HepG2 (cell line): ENCODE measurements around the gene RGS11. TPM values are rescaled to one million over a fixed set of nuclear protein-coding genes. Genes with fewer than 3 reads are reported as not detected.

Source experiments
- CAMTA2 ChIP-seq: sonication (generic); formaldehyde crosslinking; IDR thresholded peaks from 2 replicates; pipeline ENCODE4 v1.4.0; 2020; ENCODE audit warnings: mild to moderate bottlenecking, missing genetic modification reagents, borderline replicate concordance
- GLMP ChIP-seq: sonication (generic); formaldehyde crosslinking; IDR thresholded peaks from 2 replicates; pipeline ENCODE4 v1.9.0; 2021; ENCODE audit warnings: missing genetic modification reagents, mild to moderate bottlenecking, borderline replicate concordance
- HNRNPL ChIP-seq: fragments of 200-400 bp; formaldehyde crosslinking; IDR thresholded peaks from 2 replicates; pipeline ENCODE4 v1.6.1; 2017; ENCODE audit warnings: mild to moderate bottlenecking, low read depth, low read length
- MEF2D ChIP-seq: sonication (generic); formaldehyde crosslinking; IDR thresholded peaks from 2 replicates; pipeline ENCODE4 v1.5.1; 2020; ENCODE audit warnings: mild to moderate bottlenecking, missing genetic modification reagents
- NFIB ChIP-seq: sonication (generic); formaldehyde crosslinking; IDR thresholded peaks from 2 replicates; pipeline ENCODE4 v1.9.0; 2021; ENCODE audit warnings: missing genetic modification reagents, mild to moderate bottlenecking, borderline replicate concordance
- ONECUT2 ChIP-seq: sonication (generic); formaldehyde crosslinking; IDR thresholded peaks from 2 replicates; pipeline ENCODE4 v1.4.0; 2020; ENCODE audit warnings: missing genetic modification reagents
- PHF8 ChIP-seq: sonication (generic); formaldehyde crosslinking; IDR thresholded peaks from 2 replicates; pipeline ENCODE4 v1.5.0; 2020; ENCODE audit warnings: missing genetic modification reagents
- SCMH1 ChIP-seq: sonication (generic); formaldehyde crosslinking; IDR thresholded peaks from 2 replicates; pipeline ENCODE4 v1.9.0; 2021; ENCODE audit warnings: missing genetic modification reagents, mild to moderate bottlenecking, borderline replicate concordance
- SYNCRIP ChIP-seq: fragments of 200-400 bp; formaldehyde crosslinking; IDR thresholded peaks from 2 replicates; pipeline ENCODE4 v1.6.1; 2018; ENCODE audit warnings: mild to moderate bottlenecking, low read depth, low read length; ENCODE audit not compliant: insufficient read depth
- ZNF205 ChIP-seq: IDR thresholded peaks from 2 replicates; pipeline ENCODE4 v1.6.1; 2018; ENCODE audit warnings: missing biosample characterization, missing genetic modification reagents
- ZNF318 ChIP-seq: sonication (generic); formaldehyde crosslinking; IDR thresholded peaks from 2 replicates; pipeline ENCODE4 v1.4.0; 2020; ENCODE audit warnings: mild to moderate bottlenecking, missing genetic modification reagents
- ZNF329 ChIP-seq: sonication (generic); formaldehyde crosslinking; IDR thresholded peaks from 2 replicates; pipeline ENCODE4 v1.9.0; 2021; ENCODE audit warnings: low read depth, mild to moderate bottlenecking, missing genetic modification reagents
- ZNF44 ChIP-seq: sonication (generic); formaldehyde crosslinking; IDR thresholded peaks from 2 replicates; pipeline ENCODE4 v1.5.1; 2020; ENCODE audit warnings: mild to moderate bottlenecking, missing genetic modification reagents
- ZNF629 ChIP-seq: sonication (generic); formaldehyde crosslinking; conservative IDR thresholded peaks from 2 replicates; pipeline ENCODE4 v1.5.0; 2020; ENCODE audit warnings: missing genetic modification reagents
- polyA plus RNA-seq, 8 experiments: library from polyadenylated mRNA; depleted of rRNA in 3 of 8; stranded (reverse) in 7 of 8; unstranded in 1 of 8; fragments of >200 nt; fragmentation: Illumina TruSeq in 4 of 8; extraction: Trizol in 4 of 8; gene quantifications; 2 replicates each; pipeline versions ENCODE4 v1.2.1 to v1.2.3, GENCODE V29; 2011 to 2016; ENCODE audit warnings: low read depth in 4 of 8, missing spikeins in 1 of 8, mixed read lengths in 1 of 8; ENCODE audit not compliant: insufficient read depth in 1 of 8
- total RNA-seq, 5 experiments: library from RNA; depleted of rRNA; stranded (reverse); fragments of >200 nt; fragmentation: Illumina TruSeq; extraction: Trizol; gene quantifications; 2 replicates each; pipeline ENCODE4 v1.2.3, GENCODE V29; 2016; ENCODE audit warnings: low read depth in 1 of 5
- TF ChIP-seq, protein P1 (sequence below): sonication (generic); formaldehyde crosslinking; IDR thresholded peaks from 2 replicates; pipeline ENCODE4 v1.4.0; 2020; ENCODE audit warnings: mild to moderate bottlenecking, missing genetic modification reagents, borderline replicate concordance
- TF ChIP-seq, protein P2 (sequence below): sonication (generic); formaldehyde crosslinking; IDR thresholded peaks from 2 replicates; pipeline ENCODE4 v1.8.1; 2023; ENCODE audit warnings: missing genetic modification reagents, mild to moderate bottlenecking, borderline replicate concordance
- TF ChIP-seq, protein P3 (sequence below): IDR thresholded peaks from 2 replicates; pipeline ENCODE4 v1.6.1; 2012; ENCODE audit warnings: inconsistent platforms

The RGS11 gene
- total and polyA plus RNA-seq, 2 of the 13 experiments (the other 11 are each of a cell fraction or from before 2014, with no cell fraction given) = 0.11 TPM; not detected in 1

DNA sequence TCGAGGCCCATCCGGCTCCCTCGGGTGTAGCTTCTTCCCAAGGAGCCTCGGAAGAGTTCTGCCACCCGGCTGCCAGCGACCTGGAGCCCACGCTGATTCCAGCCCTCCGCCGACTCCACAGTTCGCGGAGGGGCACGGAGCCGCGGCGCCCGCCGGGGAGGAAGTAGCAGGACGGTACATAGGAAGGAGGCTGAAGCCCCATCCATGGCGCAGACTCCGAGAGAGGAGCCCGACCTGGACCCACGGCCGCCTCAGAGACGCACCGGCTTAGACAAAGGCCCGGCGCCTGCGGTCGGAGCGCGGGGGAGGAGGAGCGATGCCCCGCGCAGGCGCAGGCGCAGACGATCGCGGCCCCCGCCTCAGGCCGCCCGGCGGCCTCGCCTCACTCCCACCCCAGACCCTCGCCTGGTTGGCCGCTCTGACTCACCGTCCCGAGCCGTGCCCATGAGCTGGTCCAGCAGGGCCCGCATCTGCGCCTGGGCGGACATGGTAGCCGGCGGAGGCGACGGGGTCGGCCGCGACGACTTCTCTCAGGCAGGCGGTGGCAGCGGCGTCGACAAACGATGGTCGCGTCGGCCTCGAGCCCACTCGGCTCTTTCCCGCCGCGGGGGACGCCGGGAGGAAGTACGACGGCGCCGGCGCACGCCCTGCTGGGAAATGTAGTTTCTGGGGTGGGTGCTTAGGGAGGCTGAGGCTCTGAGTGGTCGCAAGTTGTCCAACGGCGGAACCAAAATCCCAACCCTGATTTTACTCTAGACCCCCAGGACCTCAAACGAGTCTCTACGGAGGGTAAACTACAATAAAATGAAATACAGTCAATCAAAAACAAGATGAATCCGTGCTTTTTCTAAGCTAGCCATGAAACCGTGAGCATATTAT is 46.7 kb downstream of the RGS11 start, which contains the start of gene LUC7L (continued):
- no peak for TF ChIP-seq GLMP (CRISPR knock-in tag)
- TF ChIP-seq CAMTA2 (CRISPR knock-in tag) = peak; percentile 95; the same call in 1 of the 2 replicates
- TF ChIP-seq MEF2D (CRISPR knock-in tag) = peak; percentile 91
- TF ChIP-seq ONECUT2 (CRISPR knock-in tag) = no peak
- TF ChIP-seq PHF8 = peak; percentile 100
- no peak for TF ChIP-seq NFIB (CRISPR knock-in tag)
- TF ChIP-seq, protein P1, sequence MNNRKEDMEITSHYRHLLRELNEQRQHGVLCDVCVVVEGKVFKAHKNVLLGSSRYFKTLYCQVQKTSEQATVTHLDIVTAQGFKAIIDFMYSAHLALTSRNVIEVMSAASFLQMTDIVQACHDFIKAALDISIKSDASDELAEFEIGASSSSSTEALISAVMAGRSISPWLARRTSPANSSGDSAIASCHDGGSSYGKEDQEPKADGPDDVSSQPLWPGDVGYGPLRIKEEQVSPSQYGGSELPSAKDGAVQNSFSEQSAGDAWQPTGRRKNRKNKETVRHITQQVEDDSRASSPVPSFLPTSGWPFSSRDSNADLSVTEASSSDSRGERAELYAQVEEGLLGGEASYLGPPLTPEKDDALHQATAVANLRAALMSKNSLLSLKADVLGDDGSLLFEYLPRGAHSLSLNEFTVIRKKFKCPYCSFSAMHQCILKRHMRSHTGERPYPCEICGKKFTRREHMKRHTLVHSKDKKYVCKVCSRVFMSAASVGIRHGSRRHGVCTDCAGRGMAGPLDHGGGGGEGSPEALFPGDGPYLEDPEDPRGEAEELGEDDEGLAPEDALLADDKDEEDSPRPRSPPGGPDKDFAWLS (CRISPR knock-in tag) = no peak
- TF ChIP-seq ZNF329 (CRISPR knock-in tag) = peak; percentile 79
- TF ChIP-seq, protein P2, sequence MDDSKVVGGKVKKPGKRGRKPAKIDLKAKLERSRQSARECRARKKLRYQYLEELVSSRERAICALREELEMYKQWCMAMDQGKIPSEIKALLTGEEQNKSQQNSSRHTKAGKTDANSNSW (CRISPR knock-in tag) = peak; percentile 97
- no peak for TF ChIP-seq SCMH1 (CRISPR knock-in tag)
- TF ChIP-seq, protein P3, sequence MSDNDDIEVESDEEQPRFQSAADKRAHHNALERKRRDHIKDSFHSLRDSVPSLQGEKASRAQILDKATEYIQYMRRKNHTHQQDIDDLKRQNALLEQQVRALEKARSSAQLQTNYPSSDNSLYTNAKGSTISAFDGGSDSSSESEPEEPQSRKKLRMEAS = peak; percentile 99
- TF ChIP-seq ZNF205 (CRISPR knock-in tag) = peak; percentile 95
- TF ChIP-seq ZNF44 (CRISPR knock-in tag) = peak; percentile 97; the same call in 1 of the 2 replicates
- no peak for TF ChIP-seq ZNF629 (CRISPR knock-in tag)
- no peak for TF ChIP-seq HNRNPL
- no peak for TF ChIP-seq SYNCRIP
- no peak; the same call in 1 of the 2 replicates for TF ChIP-seq ZNF318 (CRISPR knock-in tag)
